Kidney capillary endothelial cell (primary cell): Measurements from ENCODE around the gene SNAPIN.
"Not testable (repeated sequence)": the region's sequence is repeated elsewhere in the genome, so short reads cannot be mapped to it uniquely, and the experiment has no call there.

ENCODE experiments used
- DNase-seq: peaks from one replicate; pipeline ENCODE4 v3.0.0-alpha.2; 2018; ENCODE audit warnings: low spot score

The SNAPIN gene

DNA sequence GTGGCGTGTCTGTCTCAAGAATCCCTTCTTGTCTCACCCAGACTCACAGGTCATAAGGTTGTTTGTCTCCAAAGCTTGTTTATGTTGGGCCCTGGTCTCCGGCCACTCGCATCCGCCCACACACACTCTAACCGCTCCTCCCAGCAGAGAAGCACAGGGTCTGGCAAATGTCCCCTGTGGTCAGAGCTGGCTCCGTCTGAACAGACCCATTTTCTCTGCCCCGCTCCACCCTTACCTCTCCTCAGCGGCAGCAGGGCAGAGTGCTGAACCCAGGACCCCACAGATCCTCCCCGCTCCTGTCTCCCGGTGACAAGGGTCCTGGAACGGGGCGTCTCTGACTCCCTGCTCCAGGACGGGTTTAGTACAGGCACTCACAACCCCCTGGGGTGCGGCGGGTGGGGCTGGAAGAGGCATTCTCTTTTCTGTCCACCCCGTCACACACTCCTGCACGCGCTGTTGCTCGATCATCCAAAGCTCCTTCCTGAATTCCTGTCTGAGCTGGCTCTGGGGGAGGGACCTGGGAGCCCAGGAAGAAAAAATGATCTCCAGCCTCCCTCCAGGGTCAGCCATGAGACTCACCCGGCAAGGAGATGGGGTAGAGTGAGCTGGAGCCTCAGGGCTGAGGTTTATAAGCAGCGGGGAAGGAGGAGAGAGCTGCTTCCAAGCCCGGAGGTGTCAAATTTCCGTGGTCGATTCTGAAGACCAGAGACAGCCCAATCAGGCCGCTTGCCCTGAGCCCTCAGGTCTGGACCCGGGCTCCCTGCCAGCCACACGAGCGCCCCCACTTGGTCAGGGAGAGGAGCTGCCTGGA is 31.4 kb upstream of the SNAPIN start, which contains the start of gene S100A13:
S100A13 (minus strand) TSS at position 602 of the 811 bp plus-strand sequence. CDS start 1,033 bp downstream, outside the sequence.
- peak; percentile 89 for DNase-seq

- DNase-seq: no peak
Observed at GRCh38 chr1:153627715-153628626, 30.5 kb upstream of the SNAPIN start, which contains the start of gene S100A1. S100A1 (plus strand) TSS chr1:153628434; CDS start chr1:153630522, 2,088 bp downstream.

- DNase-seq: no peak
Observed at GRCh38 chr1:153628638-153629342, 29.7 kb upstream of the SNAPIN start.

GRCh38 chr1:153629343-153629665 is 29.2 kb upstream of the SNAPIN start:
- DNase-seq: no peak

GRCh38 chr1:153629971-153630370 is 28.5 kb upstream of the SNAPIN start:
- no peak for DNase-seq

- no peak for DNase-seq
Observed at GRCh38 chr1:153630384-153630783, 28.1 kb upstream of the SNAPIN start.

DNA sequence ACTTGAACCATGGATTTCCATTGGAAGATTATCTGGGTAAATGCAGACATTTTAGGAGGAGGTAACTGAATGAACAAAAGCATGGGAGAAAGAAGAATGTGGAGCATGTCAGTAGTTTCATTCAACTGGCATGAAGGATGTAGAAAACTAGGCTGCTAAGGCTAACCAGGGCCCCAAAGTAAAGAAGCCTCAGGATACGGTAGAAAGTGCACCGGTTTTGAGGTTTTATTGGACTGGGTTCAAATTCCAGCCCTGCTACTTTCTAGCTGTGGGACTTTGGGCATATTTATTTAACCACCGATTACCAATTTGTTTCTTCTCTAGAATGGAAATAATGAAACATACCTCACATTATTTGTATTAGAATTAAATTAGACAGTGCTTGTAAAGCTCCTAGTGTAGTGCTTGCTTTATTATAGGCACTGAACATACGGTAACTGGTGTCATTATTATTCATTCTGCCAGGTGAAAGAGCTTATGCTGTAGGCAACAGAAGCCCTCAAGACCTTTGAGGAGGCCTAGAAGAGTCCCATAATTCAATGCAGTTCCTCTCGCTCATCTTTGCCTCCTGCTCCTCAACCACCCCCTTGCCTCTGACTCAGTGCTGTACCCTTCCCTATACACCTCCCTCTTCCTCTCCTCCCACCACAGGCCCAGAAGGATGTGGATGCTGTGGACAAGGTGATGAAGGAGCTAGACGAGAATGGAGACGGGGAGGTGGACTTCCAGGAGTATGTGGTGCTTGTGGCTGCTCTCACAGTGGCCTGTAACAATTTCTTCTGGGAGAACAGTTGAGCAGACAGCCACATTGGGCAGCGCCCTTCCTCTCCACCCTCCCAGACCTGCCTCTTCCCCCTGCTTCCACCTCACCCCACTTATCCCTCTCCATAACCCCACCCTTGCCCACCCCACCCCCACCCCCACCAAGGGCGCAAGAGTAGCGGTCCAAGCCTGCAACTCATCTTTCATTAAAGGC is 27.2 kb upstream of the SNAPIN start:
- no peak for DNase-seq

DNA sequence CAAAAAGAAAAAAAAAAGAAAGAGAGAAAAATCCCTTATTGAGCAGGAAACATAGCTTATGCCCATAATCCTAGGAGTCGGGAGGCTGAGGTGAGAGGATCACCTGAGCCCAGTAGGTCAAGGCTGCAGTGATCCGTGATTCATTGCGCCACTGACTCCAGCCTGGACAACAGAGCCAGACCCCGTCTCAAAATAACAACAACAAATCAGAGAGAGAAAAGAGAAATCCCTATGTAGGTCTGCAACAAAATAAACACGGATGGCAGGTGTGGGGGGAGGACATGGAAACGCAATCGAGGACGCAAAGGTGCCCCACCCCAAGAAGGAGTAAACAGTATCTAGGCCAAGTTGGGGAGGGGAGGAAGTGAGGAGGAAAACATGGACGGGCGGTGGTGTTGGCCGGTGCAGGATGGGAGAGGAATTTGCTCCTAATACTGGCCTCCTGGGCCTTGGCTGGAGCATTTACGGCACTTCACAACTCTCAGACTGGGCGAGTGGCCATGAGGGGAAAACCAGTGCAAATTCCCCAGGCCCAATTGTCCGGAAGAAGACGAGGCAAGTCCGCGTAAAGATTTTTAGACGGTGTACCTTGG is 25.2 kb upstream of the SNAPIN start:
- DNase-seq: no peak

- DNase-seq: peak; percentile 98
Observed at GRCh38 chr1:153633754-153634665, 24.5 kb upstream of the SNAPIN start, which contains the start of gene CHTOP. CHTOP (plus strand) TSS chr1:153634066; CDS start chr1:153636589, 2,523 bp downstream.

DNA sequence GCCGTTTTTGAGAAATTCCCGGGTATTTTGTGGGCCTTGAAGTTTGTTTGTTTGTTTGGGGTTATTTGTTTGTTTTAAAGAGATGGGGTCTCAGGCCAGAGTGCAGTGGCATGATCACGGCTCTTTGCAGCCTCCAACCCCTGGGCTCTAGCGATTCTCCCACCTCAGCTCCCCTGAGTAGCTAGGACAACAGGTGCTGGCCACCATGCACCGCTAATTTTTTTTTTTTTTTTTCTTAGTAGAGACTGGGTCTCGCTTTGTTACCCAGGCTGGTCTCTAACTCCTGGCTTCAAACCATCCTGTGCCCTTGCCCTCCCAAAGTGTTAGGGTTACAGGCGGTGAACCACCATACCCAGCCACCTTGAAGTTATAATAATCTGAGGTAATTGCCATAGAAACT is 22.6 kb upstream of the SNAPIN start:
- DNase-seq: no peak

- DNase-seq: no peak
Observed at GRCh38 chr1:153636312-153636711, 22.2 kb upstream of the SNAPIN start.

- no peak for DNase-seq
Observed at GRCh38 chr1:153638261-153638660, 20.2 kb upstream of the SNAPIN start.

- no peak for DNase-seq
Observed at GRCh38 chr1:153639280-153639679, 19.2 kb upstream of the SNAPIN start.

DNA sequence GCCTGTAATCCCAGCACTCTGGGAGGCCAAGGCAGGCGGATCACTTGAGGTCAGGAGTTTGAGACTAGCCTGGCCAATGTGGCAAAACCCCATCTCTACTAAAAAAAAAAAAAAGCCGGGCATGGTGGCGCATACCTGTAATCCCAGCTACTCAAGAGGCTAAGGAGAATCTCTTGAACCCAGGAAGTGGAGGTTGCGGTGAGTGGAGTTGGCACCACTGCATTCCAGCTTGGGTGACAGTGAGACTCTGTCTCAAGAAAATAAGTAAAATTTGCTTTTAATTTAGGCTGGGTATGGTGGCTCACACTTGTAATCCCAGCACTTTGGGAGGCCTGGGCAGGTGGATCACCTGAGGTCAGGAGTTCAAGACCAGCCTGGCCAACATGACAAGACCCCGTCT is 18.3 kb upstream of the SNAPIN start:
- DNase-seq: not testable (repeated sequence)

DNA sequence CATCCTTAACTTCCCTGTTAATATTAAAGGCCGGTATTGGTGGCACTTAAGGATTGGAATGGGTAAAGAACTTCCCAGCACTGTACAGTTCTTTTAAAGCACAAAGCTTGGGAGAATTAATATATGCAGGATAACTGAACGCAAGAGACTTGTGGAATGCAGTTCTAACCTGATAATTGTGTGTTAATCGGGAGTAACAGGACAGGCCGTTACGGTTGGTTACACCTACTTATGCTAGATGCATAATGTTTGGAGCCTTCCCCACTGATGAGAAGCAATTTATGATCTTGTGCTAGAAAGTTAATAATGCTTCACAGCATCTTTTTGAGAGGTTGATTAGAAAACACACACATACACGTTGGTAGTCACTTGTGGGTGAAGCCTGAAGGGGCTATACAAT is 17.6 kb upstream of the SNAPIN start:
- DNase-seq: no peak

DNA sequence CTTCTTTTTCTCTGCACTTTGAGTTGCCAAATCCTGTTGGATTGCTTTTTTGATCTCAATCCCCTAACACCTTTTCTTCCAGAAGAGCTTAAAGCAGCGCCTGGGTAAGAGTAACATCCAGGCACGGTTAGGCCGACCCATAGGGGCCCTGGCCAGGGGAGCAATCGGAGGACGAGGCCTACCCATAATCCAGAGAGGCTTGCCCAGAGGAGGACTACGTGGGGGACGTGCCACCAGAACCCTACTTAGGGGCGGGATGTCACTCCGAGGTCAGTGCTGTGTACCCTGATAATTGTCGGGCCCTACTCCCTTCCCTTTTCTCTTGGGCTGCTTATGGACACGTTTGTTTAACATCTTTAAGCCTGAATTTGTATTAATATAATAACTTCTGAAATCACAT is 16.3 kb upstream of the SNAPIN start:
- DNase-seq: no peak

- no peak for DNase-seq
Observed at GRCh38 chr1:153643100-153643499, 15.4 kb upstream of the SNAPIN start.

- DNase-seq: no peak
Observed at GRCh38 chr1:153643816-153644215, 14.7 kb upstream of the SNAPIN start.

- no peak for DNase-seq
Observed at GRCh38 chr1:153646672-153647345, 11.7 kb upstream of the SNAPIN start.
